ENCODE data around the gene BPIFA1. TPM values are rescaled to one million over a fixed set of nuclear protein-coding genes. Genes with fewer than 3 reads are reported as not detected.

Gene BPIFA1
- total and polyA plus RNA-seq, 2 experiments from 2014 or later, result not detected

DNA sequence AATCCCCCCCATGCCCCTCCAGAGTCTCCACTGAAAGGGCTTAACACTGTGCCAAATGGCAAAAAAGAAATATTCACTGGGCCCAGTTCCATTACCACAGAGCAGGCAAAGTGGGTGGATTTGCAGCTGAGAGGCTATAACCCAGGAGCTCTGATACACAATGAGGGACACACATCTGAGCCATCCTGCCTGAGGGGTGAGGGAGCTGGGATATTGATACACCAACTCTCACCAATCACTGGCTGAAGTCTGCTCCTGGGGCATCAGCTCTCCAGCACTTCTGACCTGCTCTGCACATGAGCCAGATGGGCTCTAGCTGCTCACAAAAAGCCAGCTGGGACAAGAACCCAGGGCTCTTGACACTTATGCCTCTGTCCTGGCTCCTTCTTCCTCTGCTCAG is 52.1 kb downstream of the BPIFA1 start (continued):
- TF ChIP-seq NANOG (IDR thresholded peaks at IDR 0.05; ENCODE audit: borderline replicate concordance) (no peak), EZH2 (IDR thresholded peaks at IDR 0.05; ENCODE audit: low read depth, unreplicated experiment) (no peak), ZNF331 (CRISPR knock-in tag; IDR thresholded peaks at IDR 0.05; ENCODE audit: low read depth) (no peak), JUNB (IDR thresholded peaks at IDR 0.05; ENCODE audit: unreplicated experiment) (no peak), ZNF114 (CRISPR knock-in tag; IDR thresholded peaks at IDR 0.05) (no peak)
- TF ChIP-seq, protein P1, sequence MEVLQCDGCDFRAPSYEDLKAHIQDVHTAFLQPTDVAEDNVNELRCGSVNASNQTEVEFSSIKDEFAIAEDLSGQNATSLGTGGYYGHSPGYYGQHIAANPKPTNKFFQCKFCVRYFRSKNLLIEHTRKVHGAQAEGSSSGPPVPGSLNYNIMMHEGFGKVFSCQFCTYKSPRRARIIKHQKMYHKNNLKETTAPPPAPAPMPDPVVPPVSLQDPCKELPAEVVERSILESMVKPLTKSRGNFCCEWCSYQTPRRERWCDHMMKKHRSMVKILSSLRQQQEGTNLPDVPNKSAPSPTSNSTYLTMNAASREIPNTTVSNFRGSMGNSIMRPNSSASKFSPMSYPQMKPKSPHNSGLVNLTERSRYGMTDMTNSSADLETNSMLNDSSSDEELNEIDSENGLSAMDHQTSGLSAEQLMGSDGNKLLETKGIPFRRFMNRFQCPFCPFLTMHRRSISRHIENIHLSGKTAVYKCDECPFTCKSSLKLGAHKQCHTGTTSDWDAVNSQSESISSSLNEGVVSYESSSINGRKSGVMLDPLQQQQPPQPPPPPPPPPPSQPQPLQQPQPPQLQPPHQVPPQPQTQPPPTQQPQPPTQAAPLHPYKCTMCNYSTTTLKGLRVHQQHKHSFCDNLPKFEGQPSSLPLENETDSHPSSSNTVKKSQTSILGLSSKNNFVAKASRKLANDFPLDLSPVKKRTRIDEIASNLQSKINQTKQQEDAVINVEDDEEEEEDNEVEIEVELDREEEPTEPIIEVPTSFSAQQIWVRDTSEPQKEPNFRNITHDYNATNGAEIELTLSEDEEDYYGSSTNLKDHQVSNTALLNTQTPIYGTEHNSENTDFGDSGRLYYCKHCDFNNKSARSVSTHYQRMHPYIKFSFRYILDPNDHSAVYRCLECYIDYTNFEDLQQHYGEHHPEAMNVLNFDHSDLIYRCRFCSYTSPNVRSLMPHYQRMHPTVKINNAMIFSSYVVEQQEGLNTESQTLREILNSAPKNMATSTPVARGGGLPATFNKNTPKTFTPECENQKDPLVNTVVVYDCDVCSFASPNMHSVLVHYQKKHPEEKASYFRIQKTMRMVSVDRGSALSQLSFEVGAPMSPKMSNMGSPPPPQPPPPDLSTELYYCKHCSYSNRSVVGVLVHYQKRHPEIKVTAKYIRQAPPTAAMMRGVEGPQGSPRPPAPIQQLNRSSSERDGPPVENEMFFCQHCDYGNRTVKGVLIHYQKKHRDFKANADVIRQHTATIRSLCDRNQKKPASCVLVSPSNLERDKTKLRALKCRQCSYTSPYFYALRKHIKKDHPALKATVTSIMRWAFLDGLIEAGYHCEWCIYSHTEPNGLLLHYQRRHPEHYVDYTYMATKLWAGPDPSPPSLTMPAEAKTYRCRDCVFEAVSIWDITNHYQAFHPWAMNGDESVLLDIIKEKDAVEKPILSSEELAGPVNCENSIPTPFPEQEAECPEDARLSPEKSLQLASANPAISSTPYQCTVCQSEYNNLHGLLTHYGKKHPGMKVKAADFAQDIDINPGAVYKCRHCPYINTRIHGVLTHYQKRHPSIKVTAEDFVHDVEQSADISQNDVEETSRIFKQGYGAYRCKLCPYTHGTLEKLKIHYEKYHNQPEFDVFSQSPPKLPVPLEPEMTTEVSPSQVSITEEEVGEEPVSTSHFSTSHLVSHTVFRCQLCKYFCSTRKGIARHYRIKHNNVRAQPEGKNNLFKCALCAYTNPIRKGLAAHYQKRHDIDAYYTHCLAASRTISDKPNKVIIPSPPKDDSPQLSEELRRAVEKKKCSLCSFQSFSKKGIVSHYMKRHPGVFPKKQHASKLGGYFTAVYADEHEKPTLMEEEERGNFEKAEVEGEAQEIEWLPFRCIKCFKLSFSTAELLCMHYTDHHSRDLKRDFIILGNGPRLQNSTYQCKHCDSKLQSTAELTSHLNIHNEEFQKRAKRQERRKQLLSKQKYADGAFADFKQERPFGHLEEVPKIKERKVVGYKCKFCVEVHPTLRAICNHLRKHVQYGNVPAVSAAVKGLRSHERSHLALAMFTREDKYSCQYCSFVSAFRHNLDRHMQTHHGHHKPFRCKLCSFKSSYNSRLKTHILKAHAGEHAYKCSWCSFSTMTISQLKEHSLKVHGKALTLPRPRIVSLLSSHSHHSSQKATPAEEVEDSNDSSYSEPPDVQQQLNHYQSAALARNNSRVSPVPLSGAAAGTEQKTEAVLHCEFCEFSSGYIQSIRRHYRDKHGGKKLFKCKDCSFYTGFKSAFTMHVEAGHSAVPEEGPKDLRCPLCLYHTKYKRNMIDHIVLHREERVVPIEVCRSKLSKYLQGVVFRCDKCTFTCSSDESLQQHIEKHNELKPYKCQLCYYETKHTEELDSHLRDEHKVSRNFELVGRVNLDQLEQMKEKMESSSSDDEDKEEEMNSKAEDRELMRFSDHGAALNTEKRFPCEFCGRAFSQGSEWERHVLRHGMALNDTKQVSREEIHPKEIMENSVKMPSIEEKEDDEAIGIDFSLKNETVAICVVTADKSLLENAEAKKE (CRISPR knock-in tag; IDR thresholded peaks at IDR 0.05), result no peak

DNA sequence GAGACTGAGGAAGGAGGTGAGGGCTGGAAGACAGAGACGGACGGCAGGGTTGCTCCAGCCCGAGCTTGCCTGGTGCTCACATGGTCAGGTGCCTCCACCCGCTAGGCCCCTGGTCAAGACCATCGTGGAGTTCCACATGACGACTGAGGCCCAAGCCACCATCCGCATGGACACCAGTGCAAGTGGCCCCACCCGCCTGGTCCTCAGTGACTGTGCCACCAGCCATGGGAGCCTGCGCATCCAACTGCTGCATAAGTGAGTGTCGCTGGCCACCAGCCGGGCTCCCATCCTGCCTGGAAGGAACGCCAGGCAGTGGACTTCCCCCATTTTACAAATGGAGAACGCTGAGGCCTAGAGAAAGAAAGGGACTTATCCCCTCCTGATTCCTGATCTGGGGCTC is 55.1 kb downstream of the BPIFA1 start:
- H3K27ac ChIP-seq (ENCODE audit: low read depth), result no peak overlapping the region
- no peaks in the 10 kb centered on the region for H3K4me1 Mint-ChIP-seq
- DNase-seq (ENCODE audit: low spot score) (no peak), ATAC-seq (no peak)
- no peaks in the 10 kb centered on the region; the same call in 1 of the 3 replicates for H3K9me3 Mint-ChIP-seq
- H3K4me2 ChIP-seq, result no peak overlapping the region
- H3K27ac Mint-ChIP-seq, result no peak overlapping the region
- H3K4me3 ChIP-seq, result no peak overlapping the region
- no peak overlapping the region for H3K4me3 Mint-ChIP-seq
- H3K79me2 ChIP-seq (replicated peaks; ENCODE audit: insufficient read depth), result no peaks in the 10 kb centered on the region
- H4K20me1 ChIP-seq (replicated peaks; ENCODE audit: insufficient read depth), result no peaks in the 10 kb centered on the region; the same call in 1 of the 2 replicates
- H3K27me3 Mint-ChIP-seq (ENCODE audit: insufficient read depth, low read depth, poor library complexity), result peaks cover 6% of the 10 kb centered on the region
- H3F3A ChIP-seq (replicated peaks; ENCODE audit: low read depth), result no peaks in the 10 kb centered on the region
- no peaks in the 10 kb centered on the region for H3K36me3 ChIP-seq (ENCODE audit: insufficient read depth)
- no peaks in the 10 kb centered on the region for H3K36me3 Mint-ChIP-seq (ENCODE audit: low read depth)
- no peaks in the 10 kb centered on the region for H3K9me2 ChIP-seq (ENCODE audit: insufficient read depth)
- no peaks in the 10 kb centered on the region for H3K27me3 ChIP-seq (ENCODE audit: insufficient read depth)
- H3K4me1 ChIP-seq (ENCODE audit: insufficient read depth), result no peaks in the 10 kb centered on the region
- no peak overlapping the region for H2AFZ ChIP-seq
- TF ChIP-seq JUNB (IDR thresholded peaks at IDR 0.05; ENCODE audit: unreplicated experiment) (no peak), POLR2AphosphoS5 (IDR thresholded peaks at IDR 0.05; ENCODE audit: low read depth) (no peak), ZNF114 (CRISPR knock-in tag; IDR thresholded peaks at IDR 0.05) (no peak), STAT1 (IDR thresholded peaks at IDR 0.05; ENCODE audit: unreplicated experiment) (no peak)
- TF ChIP-seq, protein P1 (CRISPR knock-in tag; IDR thresholded peaks at IDR 0.05), result no peak

Measured in GM23338 (cell line).